ENCODE results near the gene DNAH8.

GRCh38 chr6:38775870-38776269, 60.8 kb downstream of the DNAH8 start:
- no peak for TF ChIP-seq CTCF (IDR thresholded peaks at IDR 0.05)
- TF ChIP-seq EP300 (IDR thresholded peaks at IDR 0.05): no peak
- no peak for TF ChIP-seq POLR2A (IDR thresholded peaks at IDR 0.05)

Data from tibial nerve (tissue), 4 donors.